NCI-H345 treated with DMSO at 0.1 percent for 48 hours (cell line): ENCODE measurements around the gene SEL1L2.

Source experiments
- DNase-seq: peaks from one replicate; lab custom pipeline; 2025; ENCODE audit not compliant: unreplicated experiment; lab: John Stamatoyannopoulos, UW

SEL1L2 gene

GRCh38 chr20:13865791-13866351 lies 124.5 kb downstream of the SEL1L2 start:
- DNase-seq = peak; percentile 87

DNA sequence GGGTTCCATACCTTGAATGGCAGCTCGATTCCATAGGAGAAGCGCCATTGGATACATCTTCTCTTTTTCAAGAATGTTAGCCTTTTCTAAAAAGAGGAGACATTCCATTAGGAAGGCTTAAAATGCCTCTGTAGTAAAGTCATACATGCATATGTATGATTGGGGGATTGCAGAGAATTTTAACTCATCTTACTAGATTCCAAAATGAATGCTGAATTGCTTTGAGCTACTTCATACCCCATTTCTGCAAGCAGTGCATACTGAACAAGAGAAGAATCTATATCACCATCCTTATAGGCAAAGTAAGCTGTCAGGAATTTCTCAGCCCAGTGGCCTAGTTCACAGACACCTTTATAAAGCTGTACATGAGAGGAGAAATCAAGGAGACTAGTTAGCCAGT lies 125.3 kb downstream of the SEL1L2 start:
- DNase-seq = no peak

DNA sequence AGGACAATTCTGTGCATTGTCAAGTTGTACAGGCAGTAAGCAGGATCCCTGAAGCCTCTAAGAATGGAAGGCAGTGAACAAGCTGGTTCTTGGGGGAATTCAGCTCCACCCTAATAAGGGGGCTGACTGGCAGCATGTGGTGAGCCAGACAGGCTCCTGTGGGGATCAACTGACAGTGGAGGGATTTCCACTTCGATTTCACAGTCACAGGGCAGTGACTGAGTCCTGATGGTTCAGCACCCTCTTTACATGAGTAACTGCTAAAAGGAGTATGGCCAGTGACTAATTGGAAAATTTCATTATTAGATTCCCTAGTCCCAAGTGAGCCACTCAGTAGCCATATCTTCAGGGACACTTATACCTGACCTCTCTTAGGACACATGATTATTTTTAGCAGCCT lies 127.2 kb downstream of the SEL1L2 start:
- DNase-seq = no peak

- DNase-seq = no peak
Observed at GRCh38 chr20:13862245-13862644, 128.2 kb downstream of the SEL1L2 start.

DNA sequence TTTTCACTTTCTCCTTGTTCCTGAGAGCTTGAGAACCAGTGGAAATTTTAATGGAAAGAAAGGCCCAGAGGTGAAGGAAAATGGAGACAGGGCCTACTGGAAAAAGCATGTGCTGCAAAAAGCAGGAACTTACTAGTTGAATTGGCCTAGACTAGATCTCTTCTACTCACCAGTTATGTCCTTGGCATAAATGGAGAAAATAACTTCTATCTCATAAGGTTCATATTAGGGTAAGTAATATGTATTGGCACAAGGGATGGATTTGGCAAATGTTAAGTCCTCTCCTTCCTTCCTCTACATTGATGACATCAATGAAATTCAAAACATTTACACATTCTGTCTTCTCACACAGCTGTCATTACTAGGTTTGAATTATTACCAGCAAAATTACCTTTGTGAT lies 131.5 kb downstream of the SEL1L2 start:
- DNase-seq = no peak

- DNase-seq = no peak
Observed at GRCh38 chr20:13858439-13858838, 132.0 kb downstream of the SEL1L2 start.

DNA sequence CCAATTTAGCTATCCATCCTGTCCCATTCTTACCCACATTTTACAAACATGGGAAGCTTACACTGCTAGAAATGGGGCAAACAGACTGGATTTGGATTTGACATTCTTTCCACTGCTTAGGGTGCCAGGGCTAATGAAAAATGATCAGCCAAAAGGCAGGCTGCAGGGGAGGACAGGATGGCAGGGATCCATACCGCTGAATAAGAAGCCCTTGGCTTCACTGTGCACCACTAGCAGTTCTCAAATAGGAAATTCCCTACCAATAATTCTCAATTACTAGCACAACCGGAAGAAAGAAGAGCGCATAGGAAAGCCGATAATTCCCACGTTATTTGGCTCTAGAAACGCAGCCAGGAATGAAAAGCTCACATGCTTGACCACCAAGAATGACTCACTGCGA lies 132.5 kb downstream of the SEL1L2 start:
- DNase-seq = no peak

DNA sequence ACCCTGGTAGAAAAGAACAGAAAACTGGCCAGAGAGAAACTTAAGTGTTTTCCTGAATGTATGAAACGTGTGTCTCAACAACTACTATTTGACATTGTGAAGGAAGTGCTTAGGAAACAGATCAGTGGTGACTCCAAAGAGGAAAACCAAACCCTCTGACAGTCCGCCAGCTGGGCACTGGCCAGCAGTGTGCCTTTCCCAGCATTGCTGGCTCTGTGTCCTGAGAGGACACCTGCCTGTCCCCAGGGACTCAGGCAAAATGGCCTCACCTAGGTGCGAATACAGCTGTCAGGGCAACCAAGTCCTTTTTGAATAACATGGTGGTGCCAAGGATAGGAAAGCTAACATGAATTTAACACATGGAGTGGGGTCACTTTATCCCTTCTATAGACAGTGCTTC lies 133.1 kb downstream of the SEL1L2 start:
- peak; percentile 23 for DNase-seq

DNA sequence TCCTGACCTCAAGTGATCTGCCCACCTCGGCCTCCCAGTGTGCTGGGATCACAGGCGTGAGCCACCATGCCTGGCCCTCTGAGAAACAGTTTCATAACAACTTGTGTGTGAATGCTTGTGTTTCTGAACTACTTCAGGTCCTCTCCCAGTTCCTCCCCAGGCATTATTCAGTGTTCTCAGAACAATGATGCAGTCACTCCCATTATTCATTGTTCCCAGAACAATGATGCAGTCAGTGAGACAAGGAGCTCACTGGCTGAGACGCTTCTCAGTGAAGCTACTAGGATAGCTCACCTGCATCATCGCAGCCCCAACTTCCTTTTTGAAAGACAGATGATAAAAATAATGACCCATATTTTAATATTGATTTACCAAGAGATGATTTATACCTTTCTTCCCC lies 134.1 kb downstream of the SEL1L2 start:
- DNase-seq = no peak

DNA sequence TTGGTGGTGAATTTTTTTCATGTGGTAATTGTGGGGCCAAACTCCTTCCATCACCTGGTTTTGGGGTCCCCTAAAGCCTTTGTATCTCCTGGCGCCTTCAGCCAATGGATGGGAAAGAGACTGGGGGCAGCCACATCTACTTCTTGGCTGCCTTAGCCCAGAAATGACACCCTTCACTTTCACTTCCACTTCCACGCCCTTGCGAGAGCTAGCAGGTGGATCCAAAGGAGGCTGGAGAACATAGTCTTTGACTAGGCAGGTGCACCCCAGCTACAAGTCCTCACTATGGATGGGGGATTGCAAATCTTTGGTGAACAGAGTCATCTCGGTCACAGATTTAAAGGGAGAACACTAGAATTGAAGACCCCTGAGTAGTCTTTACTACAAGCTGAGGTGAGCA lies 134.8 kb downstream of the SEL1L2 start:
- no peak for DNase-seq

- DNase-seq = no peak
Observed at GRCh38 chr20:13852306-13852705, 138.1 kb downstream of the SEL1L2 start.

DNA sequence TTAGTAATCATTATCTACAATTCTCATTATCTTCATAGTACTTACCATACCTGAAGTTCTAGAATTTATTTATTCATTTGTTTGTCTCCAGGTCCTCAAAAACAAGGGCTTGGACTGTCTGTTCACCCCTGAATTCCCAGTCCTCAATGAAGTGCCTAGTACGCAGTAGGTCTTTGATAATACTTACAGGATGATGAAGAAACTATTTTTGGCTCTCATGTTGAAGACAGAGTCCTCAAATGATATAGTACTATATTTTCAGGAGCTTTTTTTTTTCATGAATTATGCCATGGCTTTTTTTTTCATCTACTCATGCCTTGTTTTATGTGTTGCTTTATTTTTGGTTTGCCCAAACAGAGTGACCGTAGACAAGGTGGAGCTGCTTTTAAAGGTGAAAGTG lies 139.1 kb downstream of the SEL1L2 start:
- DNase-seq = no peak

DNA sequence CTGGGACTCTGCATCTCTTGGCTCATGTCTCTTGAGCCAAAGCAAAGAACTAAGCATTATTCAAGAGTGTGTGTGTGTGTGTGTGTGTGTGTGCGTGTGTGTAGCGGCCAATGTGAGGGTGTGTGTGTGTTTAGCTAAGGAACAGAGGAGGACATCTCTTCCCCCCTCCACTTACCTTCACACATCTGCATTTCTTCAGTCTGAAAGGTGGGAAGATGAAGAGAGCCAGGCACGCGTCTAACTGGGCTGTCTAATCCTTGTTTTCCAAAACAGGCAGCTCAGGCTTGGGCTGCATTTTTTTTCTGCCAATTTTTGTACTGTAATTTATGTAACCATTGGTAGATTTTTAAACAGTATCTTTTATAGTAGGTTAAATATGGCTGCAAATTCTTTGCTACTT lies 146.1 kb downstream of the SEL1L2 start:
- DNase-seq = no peak

- DNase-seq = no peak
Observed at GRCh38 chr20:13841206-13841605, 149.2 kb downstream of the SEL1L2 start.

DNA sequence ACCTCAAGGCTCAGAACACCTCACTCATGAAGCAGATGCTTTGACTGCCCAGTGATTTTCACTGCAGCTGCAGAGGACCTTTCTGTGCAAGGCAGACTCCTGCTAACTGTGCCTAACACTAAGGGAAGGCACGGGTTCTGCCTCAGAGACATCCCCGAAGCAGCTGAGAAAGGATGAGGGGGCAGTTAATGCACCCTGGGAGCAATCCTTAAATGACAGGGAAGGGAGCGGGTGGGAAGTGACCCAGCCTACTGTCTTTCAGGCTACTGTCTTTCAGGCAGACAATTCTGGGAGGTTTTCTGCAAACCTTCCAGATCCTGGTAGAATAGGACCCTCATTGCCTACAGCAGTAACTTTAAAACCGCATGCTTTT lies 150.3 kb downstream of the SEL1L2 start:
- no peak for DNase-seq

DNA sequence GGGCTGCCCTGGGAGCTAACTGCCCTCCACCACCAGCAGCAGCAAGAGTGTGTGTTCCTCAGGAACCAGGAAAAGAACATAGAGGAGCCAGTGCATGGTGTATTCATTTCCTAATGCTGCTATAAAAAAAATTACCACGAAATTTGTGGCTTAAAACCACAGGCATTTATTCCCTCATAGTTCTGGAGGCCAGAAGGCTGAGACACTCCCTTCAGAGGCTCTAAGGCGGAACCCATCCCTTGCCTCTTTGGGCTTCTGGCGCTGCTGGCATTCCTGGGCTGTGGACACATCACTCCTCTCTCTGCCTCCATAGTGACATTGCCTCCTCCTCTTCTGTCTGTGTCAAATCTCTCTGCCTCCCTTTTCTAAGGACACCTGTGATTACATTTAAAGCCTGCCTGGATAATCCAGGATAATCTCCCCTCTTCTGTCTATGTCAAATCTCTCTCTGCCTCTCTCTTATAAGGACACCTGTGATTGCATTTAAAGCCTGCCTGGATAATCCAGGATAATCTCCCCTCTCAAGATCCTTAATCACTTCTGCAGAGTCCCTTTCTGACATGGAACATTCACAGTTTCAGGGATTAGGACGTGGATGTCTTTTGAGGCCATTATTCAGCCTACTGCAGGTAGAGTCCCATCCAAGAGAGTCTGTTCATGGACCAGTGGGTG lies 150.9 kb downstream of the SEL1L2 start:
- DNase-seq = no peak

DNA sequence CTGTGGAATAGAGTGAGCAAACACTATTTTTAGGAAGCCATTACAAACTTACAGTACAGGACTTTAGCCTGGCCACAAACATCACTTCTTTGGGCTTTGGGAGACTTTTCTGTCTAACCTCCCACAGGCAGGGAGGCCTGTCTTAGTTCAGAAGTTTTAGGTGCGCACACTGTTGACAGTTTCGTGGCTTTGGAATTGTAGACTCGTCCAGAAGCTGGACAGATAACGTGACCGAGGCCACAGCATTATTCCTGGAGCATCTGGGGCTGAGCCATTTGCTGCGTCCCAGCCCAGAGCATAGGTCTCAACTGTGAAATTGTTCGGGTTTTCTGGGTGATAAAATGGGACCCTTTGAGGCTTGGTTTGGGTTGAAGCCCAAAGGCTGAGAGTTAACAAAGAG lies 151.8 kb downstream of the SEL1L2 start:
- DNase-seq = no peak

GRCh38 chr20:13831476-13831875 lies 158.9 kb downstream of the SEL1L2 start:
- no peak for DNase-seq

DNA sequence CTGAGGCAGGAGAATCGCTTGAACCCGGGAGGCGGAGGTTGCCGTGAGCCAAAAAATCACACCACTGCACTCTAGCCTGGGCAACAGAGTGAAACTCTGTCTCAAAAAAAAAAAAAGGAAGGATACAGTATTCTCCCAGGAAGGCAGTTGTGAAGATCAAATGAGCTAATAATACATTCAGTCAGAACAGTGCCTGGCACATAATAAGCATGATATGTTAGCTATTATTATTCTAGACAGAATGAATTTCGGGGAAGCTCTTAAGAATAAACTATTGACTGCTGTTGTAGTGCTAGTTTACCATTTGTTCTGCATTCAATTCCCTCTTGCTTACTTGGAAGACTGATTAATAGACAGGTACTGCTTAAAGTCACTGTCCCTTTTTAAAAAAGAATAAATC lies 164.9 kb downstream of the SEL1L2 start:
- DNase-seq = no peak

DNA sequence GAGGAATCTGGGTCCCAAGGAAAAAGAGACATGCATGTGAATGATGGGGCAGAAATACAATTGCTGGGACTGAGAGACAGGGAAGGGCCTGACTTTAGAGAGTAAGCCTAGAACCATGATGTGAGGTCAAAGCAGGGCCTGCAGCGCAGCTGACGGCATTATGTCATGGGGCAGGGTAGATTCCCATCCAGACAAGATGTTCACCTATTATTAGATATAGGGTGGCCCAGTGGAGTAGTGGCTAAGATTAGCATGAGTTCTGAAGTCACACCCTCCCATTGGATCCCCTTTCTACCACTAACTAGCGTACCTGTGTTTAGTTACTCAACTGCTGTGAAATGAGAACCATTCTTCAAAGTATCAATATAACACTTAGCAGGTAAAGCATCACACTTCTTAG lies 166.0 kb downstream of the SEL1L2 start:
- DNase-seq = no peak

GRCh38 chr20:13822459-13822858 lies 168.0 kb downstream of the SEL1L2 start:
- DNase-seq = no peak

DNA sequence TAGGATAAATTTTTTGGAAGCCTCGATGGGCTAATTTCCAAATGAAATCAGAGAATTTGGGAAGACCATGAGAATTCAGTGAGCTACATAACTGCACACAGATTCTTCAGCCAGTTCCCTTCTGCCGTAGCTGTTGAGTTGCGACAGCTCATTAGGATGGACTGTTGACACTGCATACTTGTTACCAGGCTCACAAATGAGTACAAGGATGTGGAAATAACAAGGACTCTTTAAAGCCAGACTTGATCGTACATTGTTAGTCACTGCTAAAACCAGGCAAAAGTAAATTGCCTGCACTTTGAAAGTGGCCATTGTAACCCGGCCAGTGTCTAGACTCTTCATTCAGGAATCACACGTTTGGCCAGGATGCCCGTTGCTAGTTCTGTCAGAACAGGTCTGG lies 168.5 kb downstream of the SEL1L2 start:
- no peak for DNase-seq

- DNase-seq = peak; percentile 59
Observed at GRCh38 chr20:13819885-13820645, 170.3 kb downstream of the SEL1L2 start.
